GM21619 (cell line): Measurements from ENCODE around the gene PAK5.

Source experiments
- ATAC-seq: cut with Tn5 transposase; IDR thresholded peaks from one replicate; pipeline ENCODE4 v1.9.1; 2021; ENCODE audit not compliant: unreplicated experiment

The PAK5 gene

GRCh38 chr20:9581509-9581908 is 257.4 kb downstream of the PAK5 start:
- no peak for ATAC-seq

GRCh38 chr20:9578594-9578993 is 260.3 kb downstream of the PAK5 start:
- ATAC-seq, result no peak

DNA sequence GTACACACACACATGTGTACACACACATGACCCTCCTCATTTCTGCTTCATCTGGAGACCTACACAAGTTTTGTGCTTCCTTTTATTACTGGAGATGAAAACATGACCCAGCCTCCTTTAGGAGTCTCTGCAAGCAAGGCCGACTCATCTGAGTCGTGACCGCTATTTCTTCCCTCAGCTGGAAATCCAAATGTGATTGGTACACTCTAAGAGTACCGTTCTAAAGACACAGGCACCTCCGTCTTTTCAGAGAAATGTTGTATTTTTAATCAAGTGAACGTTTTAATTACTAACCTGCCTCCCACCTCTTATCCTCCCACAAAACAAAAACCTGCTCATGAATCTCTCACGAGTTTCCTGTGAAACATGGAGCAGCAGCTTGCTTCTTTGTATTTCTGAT is 261.5 kb downstream of the PAK5 start:
- ATAC-seq, result no peak

GRCh38 chr20:9576695-9577094 is 262.2 kb downstream of the PAK5 start:
- ATAC-seq, result no peak

DNA sequence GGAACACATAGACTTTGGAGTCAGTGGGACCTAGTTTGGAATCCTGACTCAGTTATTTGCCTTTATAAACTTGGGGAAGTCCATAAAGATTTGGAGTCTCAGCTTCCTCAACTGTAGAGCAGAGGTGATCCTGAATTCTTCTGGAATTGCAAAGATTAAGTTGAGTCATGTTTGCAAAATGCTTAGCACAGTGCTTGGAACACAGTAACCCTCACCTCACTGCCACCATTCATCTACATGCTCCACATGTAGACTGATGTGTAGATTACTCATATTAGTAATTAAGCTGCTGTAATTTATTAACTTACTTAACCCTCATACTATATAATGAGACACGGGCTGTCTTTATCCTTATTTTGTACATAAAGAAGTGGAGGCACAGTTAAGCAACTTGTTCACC is 263.0 kb downstream of the PAK5 start:
- ATAC-seq, result no peak

DNA sequence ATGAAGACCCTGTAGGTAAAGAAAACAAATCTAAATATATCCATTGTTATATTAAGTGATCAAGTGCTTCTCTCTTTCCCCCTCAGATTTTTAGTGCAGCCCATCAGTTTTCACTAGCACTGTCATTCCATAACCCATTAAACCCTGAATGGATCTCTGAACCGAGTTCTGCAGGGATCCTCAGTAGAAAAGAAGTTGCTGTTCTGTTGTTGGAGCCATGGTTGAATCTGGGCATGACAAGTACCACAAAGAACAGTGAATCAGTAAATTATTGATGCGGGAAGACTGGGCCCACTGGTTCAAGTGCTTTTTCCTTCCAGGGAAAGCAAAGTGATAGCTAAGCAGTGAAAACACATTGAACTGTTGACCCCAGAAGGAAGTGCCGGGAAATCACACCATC is 264.1 kb downstream of the PAK5 start:
- no peak for ATAC-seq

- ATAC-seq, result no peak
Measured at GRCh38 chr20:9574181-9574580, 264.7 kb downstream of the PAK5 start.

DNA sequence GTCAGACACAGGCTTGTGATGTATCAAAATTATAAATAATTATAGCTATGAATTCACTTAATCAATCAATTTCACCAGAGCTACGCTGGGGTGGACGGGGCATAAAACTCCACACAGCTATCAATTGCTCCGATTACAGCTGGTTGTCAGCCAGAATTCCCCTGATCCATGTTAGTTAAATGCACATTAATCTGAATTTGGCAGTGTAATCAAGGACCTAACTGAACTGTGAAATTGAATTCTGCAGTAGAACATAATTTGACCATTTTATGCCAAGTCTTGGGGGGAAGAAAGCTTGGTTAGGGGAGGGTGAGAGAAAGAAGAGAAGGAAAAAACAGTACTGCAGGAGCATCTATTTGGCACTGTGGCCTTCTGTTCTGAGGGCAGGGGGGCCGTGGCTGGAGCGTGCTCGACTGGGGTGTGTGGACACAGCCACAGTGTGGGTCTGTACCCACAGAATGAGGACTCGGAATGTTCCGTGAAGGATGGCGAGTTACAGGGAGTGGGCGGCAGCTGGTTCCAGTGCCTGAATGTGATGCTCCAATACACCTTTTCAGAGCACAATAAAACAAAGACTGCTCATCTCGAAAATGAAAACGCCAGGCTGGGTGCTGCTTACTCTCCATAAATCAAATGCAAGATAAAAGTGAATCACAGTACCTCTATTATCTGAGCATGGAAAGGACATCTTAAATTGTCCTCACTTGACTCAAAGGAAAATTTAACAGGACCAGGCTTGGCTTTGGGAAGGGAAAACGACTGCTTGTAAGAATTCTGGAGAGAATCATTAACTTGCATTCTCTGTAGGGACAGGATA is 265.3 kb downstream of the PAK5 start:
- ATAC-seq, result no peak

DNA sequence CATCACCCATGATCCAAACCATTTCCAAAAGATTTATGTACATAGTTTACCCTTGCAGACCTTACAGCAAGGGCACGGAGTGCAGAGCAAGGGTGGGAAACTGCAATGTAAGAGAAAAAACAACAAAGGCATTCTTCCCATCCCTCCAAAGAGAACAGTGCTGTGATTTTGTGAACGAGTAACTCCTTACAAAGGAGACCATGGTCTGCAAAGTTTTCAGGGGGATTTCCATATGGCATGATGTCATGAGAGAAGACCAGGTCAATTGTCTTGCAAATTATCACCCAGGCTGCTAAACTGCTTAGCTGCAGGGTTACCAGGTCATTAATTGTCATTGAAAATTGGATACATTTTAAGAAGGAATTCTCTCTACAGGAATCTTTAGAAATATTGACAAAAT is 266.2 kb downstream of the PAK5 start:
- ATAC-seq, result no peak

DNA sequence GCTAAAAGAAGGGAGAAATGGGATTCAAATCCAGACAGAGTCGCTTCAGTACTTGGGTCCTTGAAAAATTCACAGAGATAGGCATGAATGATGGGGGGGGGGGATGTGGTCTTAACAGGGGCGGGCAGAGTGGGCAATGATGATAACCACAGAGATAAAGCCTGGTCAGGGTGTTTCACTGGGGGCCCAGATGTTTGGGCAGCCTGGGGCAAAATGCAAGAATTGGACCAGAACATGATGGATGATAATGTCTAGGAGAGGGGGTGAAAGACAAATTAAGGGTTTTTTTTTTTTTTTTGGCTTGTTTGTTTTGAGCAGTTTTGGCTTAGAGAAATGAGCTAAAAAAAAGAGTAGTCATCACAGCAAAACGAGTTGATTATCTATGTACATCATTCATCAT is 267.1 kb downstream of the PAK5 start:
- no peak for ATAC-seq

DNA sequence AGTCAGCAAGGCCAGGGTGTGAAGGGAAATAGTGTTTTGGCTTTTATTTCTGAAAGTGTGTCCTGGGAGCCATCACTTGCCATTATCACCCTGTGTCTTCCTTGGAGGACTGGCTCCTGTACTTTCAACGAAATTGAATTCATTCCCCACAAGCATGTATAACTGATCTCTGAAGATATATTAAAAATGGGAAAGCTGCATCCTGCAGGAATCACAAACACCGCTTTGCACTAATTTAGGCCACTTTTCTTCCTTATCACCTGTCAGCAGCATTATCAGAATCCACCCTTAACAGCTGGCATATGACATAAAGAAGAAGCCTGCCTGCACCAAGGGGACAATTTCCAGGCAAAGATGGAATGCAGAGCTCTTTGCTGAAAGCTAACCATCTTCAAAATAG is 268.3 kb downstream of the PAK5 start:
- ATAC-seq, result no peak

DNA sequence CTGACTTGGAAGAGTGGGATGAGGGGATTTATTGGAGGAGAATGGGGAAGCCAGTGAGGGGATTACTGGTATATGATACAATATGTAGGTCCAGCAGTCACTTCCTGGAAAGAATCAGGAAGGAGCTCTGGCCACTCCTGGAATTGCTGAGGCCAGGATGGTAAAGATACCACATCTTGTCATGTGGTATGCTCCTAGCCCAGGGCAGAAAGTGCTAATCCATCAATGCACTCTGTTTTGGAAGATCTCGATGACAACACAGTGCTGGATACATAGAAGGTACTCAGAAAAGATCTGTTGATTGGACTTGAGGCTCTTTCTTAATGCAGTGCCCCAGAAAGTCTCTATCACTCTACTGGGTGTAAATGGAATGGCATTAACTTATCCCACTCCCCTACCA is 271.9 kb downstream of the PAK5 start:
- ATAC-seq, result no peak

DNA sequence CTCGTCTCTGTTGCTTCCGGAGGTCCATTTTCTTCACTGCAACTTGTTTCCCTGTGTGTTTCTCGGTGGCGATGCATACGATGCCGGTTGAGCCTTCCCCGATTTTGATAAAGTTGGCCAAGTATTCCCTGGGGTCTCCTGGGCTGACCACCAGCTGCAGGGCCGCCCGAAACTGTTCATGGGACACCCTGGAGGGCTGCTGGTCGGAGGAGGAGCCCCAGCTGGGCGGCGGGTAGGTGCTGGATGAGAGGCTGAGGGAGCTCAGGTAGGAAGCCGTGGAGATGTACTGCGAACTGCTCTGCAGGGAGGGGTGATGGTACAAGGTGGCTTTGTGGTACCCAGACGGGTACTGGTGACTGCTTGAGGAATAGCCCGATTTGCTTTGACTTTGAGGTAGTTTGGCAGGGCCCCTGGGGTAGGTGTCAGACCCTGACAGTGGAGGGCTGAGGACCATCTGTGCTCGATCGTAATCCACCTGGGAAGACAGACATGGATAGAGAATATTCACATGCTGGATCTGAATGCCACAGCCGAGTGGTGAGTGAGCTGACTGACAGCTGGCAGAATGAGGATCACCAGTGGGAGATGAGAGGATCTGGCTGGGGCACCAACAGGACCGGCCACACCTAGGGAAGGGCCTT is 272.8 kb downstream of the PAK5 start:
- ATAC-seq, result no peak

- ATAC-seq, result no peak
Measured at GRCh38 chr20:9557411-9557810, 281.5 kb downstream of the PAK5 start.

DNA sequence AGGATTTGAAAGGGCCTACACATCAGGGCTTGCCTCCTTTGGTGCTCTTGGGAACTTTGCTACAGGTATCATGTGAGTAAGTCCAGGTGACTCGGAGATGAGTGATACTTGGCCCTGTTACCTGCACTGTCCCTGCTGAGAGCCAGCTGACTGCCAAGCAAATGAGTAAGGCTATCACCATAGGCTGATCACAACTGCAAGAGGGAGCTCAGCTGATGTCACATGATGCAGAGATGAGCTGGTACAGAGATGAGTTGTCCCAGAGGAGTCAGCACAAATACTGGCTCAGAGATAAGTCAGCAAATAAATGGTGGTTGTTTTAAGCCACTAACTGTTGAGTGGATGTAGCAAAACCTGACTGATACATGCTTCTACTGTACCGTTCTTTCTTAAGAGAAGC is 283.1 kb downstream of the PAK5 start:
- no peak for ATAC-seq

DNA sequence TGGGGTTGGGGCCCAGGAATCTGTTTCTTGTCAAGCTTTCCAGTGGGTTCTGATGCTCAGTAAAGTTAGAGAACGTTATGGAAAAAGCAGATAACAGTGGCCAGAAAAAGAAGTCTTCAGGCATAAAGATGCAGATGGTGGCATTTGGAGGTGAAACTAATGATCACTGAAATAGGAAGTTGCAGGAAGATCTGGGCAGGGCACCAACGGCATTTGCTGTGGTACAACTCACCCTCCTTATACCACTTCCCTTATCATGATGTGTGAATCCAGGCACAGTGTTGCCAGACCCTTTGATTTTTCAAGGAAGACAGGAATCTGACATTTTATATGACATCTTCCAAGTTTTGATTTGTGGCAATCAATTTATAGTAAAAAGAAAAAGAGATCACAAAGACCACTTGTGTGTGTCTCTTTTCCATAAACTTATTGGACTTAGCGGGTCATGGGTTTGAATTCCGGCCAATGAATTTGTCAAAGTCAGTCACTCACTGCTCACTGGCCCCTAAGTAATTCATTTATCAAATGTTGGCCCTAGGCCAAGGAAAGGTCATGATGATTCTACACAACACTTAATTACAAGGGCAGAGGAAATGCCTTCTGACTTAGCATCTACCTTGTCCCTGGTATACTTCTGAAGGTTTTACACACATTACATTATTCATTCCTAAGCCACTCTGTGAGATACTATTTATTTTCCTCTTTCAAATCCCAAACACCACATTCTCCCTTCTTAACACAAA is 286.9 kb downstream of the PAK5 start:
- ATAC-seq, result no peak

DNA sequence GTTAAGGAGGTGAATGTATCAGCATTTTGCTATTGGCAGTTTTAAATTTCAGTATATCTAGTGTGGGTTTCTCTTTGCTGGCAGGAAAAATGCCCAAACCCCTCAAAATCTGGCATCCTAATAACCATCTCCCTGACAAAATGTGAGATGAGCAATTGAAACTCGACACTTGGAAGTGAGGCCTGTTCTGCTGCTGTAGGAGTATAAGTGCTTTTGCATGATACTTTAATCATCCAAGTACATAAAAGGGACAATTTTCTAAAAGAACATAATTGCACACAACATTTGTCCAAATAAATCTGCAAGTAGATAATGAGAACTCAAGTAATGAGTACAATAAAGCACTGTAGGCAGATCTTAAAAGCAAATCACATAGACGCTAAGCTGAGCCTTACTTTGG is 288.0 kb downstream of the PAK5 start:
- no peak for ATAC-seq

- no peak for ATAC-seq
Measured at GRCh38 chr20:9550283-9550682, 288.6 kb downstream of the PAK5 start.

- ATAC-seq, result no peak
Measured at GRCh38 chr20:9543214-9543613, 295.7 kb downstream of the PAK5 start.

DNA sequence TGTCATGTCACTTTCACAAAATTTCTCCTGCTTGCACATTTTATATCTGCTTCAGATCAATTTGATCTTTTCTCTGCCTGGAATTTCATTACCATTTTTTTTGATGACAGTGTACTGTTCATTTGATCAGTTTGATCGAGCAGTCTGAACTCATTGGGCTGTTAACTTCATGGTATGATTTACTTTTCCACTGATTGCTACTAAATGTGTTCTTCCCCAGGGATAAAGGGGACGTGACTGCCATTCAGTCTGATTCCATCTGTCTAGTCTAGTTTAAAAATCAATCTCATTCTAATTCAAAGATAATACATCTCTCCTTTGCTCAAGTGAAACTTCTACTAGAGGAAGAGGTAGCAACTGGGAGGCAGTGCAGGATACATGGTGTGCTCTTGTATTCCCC is 303.4 kb downstream of the PAK5 start:
- ATAC-seq, result no peak

DNA sequence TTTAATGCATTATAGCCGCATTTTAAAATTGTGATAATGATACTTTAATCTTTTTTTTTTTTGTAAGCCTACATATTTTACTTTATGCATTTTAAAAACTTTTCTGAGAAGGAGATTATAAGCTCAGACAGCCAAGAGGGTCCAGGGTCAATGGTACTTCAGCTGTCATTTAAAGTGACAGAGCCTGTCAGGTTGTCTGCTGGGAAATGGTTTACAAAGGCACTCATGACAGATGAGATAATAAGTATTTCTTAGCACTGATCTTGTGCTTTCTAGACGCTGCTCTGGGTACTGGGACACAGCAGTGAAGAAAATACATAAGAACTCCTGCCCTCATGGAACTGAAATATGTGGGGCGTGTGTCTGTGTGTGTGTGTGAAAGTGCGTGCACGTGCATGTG is 304.9 kb downstream of the PAK5 start:
- no peak for ATAC-seq
